Stimulated activated CD4-positive, alpha-beta T cell treated with anti-CD3 and anti-CD28 coated beads, Interleukin-1b, Interleukin-23, amount 100 ng/mL, for 4 hours (primary cell): ENCODE results near the gene TAF10.

Source experiments
- DNase-seq, 2 donors: peaks; one replicate each; pipeline ENCODE4 v3.0.0-alpha.2; 2020; ENCODE audit warnings: low read depth in 2 of 2

Gene TAF10

DNA sequence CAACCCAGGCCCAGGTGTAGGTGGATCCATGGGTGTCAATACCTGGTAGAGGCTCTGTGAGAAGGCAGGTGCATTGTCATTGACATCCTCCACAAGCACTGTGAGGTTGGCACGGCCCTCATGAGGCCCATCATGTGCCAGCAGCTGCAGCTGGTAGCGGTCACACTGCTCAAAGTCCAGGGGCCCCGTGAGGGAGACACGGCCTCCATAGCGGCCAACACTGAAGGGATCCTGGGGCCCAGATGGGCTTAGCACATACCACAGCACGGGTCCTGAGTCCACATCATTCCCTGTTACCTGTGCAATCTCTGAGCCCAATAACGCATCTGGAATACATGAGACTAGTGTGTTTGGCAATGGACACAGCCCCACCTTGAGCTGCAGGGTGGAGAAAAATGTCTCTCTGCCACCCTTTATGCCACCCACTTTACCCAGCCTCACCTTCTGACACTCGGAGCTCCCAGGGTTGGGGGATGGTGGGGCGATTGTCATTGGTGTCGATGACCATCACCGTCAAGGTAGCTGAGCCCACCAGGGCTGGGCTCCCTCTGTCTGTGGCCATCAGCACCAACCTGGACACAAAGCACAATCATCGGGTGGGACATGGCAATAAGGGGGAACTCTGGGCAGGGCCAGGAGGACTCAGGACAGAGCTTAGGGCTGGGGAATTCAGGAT lies 13.3 kb upstream of the TAF10 start:
- DNase-seq: no peak

DNA sequence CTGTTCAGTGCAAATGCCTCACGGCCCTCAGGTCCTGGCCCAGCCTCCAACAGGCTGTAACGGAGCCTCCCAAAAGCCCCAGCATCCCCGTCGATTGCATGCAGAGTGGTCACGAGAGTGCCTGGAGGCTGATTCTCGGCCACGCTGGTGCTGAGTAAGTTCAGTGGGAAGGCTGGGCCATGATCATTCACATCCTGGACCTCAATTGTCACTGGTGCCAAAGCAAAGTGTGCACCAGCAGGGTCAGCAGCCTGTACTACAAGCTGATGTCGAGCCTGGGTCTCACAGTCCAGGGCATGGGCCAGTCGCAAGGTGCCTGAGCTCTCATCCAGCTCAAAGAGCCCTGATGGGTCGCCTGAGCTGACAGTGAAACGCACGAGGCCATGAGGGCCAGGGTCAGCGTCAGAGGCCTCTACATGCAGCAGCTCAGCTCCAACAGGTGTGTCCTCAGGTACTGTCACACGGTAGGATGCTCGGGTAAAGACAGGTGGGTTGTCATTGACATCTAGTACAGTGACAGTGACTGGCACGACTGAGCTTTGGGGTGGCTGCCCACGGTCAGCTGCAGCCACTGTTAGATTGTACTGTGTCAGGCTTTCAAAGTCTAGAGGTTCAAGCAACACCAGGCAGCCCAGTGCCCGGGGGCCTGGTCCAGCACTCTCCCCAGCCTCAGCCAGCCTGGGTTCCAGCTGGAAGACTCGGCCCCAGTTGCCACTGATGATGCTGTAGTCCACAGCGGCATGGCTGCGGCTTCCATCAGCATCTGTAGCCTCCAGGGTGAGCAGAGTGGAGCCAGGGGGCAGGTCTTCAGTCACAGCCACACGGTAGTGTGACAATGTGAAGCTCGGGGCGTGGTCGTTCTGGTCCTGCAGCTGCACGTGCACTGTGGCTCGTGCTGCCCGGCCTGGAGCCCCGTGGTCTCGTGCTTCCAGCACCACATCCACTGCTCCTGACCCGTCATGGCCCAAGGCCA lies 11.7 kb upstream of the TAF10 start:
- no peak for DNase-seq

DNA sequence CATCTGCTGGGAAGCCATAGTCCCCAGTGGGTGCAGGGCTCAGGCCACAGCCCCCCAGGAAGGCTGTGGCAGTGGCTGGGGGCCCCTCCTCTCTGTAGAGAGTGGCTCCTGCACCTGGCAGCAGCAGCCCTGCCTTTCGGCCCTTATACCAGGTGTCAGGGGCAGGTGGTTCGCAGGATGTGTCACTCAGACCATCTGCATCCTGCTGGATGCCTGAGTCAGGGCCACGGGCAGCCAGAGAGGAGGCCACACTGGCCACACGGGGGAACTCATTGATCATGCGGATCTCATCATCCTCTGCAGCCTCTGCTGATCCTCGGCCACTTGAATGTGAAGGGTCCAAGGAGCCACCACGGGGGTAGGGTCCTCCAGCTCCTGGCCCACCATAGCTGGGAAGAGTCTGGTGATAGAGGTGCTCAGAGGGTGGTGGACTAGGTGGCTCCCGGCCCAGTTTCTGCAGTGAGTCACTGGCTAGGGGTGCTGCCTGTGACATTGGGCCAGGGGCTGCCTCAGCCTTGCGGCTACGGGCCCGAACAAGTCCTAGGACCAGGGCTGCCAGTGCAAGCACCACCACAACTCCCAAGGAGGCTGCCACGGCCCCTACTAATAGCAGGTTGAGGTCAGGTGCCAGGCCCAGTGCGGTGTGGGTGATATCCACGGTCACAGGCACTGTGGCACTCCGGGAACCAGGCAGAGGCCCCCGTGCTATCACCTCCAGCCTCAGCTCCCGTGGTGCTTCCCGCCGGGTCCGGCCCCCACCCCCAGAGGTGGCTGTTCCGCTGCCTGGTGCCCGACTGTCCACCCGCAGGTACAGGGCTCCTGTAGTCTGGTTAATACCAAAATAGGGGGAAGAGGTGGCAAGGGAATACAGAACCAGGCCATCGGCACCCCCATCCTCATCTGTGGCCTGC lies 10.5 kb upstream of the TAF10 start:
- DNase-seq: no peak

DNA sequence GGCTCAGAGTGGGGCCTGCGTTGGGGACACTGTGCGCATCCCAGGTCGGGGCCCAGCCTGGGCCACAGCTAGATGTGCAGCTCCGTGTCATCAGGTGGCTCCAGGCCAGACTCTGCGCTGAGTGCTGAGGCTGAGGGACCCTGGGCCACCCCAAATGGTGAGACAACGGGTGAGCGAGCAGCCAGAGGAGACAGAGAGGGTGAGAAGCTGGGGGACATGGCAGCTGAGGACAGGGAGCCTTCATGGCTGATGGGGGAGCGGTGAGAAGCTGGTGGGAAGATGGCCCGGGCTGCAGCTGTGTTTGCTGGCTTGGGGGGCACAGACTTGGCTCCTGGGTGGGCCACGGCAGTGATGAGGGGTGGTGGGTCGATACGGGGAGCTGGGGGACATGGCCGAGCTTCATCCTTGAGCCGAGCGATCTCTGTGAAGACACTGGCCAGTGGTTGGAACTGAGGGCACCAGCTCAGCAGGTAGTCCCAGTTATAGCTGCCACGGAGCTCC lies 9.7 kb upstream of the TAF10 start:
- no peak for DNase-seq

DNA sequence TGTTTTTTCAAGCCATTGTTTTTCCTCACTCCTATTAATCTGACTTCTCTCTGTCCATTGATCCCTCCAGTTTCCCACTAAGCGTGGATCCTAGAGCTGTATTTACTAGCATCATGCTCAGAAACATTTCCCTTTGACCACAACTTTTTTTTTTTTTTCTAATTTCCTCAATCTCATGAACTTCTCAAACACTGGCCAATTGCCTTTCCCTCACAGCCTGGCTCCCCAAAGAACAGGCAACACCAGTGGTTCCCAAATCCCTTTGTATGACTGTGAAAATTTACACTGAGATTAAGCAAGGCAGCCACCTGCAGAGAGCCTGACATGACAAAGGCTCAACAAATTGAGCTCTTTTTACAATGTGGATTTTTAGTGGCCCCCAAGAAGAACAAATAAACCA lies 8.6 kb upstream of the TAF10 start:
- DNase-seq: no peak

DNA sequence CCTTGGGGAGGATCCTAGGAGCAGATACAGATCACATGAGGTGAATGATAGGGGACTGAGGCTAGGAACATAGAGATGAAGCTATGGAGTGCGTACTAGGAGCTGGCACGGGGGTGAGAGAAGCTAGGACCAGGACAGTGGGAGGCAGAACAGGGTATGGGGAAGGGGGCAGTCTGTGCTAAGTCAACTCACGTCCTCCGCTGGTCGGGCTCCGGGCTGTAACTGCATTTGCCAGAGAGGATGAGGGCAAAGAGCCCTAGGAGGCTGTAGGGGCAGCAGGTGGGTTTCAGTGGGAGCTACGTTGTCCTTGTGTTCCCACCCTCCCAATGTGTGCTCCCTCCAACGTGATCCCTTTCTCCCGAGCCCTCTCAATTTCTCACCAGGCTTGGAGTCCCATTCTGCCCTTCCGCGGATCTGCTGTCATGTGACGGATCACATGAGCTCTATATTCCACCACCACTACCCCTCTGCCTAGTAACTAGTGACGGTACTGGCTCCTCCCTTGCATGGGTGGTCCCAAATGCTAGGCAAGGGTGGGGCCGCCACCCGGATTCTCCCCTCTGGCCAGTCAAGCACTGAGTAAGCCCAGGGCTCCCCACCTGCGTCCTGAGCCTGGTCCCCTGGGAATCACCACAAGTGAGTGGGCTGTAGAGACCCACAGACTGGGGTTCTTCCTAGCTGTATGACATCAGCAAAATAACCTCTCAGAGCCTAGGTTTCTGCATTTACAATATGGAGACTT lies 7.2 kb upstream of the TAF10 start, which contains the start of gene TPP1:
TSS of gene TPP1 (minus strand) at position 419 of the 742 bp plus-strand sequence. CDS start at position 397, 22 bp downstream.
- peak; percentile 70 to 82 for DNase-seq

DNA sequence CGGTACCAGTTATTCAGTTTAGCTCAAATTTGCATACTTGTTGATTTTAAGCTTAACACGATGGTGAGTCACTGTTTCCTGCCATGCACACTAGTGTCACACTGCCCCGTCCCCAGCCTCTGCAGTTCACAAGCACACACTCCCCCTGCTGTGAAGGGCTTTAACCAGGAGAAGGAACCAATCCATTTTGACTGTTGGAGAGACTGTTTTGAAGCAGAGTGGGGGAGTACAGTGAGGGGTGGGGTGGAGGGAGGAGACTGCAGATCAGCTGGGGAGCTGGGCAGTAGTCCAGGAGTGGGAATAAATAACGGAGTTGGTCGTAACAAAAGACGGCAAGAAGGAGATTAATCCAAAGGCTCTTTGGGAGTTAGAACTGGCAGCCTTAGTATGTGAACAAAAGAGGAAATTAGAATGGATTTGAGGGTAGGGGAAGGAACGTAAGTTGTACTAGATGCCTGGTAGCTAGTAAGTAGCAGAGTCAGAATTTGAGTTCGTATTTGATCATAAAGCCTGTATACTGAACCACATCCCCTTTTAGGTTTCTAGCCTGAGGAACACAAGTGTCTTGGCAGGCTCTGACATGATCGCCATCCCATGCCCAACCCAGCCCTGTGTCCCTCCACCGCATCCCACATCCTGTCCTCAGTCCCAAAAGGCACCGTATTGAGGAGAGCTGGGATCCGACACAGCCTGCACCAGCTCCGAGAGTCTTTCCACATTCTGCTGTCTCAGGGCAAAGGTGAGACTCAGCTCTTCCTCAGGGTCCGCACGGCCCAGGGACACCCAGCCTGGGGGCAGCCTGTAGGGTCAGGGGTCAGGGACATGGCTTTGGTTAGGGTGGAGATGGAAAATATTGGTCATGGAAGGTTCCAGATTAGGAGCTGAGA lies 6.3 kb upstream of the TAF10 start:
- DNase-seq: peak in 1 of 2 donors; percentile 64

DNA sequence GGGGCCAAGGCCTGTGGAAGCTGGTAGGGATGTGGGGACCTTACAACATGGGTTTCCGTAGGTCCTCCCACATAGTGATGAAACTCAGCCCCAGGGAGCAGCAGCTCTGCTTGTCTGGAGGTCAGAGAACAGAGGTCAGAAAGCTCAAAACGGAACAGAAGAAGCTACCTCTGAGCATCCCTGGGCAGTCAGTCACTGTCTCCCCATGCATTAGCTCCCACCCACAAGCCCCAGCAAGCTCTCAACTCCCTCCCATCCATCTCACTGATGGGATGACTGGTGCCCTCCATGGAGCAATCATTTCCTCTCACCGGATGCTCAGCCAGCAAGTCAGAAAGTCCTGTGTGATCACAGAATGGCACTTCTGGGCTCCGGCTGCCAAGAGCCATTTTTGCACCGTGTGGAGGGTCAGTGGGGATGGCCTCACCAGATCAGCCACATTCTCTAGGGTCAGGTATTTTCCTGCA lies 5.3 kb upstream of the TAF10 start:
- DNase-seq: no peak

DNA sequence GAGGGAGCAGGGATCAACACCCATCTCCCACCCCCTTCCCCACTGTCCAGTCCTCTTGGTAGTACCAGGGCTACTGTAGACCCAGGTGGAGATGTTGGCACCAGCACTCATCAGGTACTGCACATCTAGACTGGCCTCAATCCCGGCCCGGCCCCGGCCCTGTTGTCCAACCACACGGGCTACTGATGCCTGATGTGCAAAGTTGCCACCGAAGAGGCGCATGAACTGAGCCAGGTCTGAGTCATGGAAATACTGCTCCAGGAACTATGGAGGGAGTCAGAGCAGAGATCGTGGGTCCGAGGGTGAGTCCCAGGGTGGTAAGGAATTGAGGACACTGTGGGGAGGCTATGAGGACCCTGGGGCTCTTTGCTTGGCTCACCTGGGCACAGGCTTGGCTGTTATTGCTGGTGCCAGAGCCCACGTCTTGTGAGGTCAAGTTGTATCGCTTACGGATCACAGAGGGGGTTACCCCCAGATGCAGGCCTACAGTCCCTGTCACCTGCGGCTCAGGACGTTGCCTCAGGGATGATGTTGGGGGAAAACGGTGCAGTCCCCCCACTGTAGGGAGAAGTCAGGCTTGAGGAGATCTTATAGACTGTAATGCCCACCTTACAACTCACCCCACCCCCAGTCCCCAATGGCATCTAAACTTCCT lies 4.7 kb upstream of the TAF10 start:
- DNase-seq: no peak

DNA sequence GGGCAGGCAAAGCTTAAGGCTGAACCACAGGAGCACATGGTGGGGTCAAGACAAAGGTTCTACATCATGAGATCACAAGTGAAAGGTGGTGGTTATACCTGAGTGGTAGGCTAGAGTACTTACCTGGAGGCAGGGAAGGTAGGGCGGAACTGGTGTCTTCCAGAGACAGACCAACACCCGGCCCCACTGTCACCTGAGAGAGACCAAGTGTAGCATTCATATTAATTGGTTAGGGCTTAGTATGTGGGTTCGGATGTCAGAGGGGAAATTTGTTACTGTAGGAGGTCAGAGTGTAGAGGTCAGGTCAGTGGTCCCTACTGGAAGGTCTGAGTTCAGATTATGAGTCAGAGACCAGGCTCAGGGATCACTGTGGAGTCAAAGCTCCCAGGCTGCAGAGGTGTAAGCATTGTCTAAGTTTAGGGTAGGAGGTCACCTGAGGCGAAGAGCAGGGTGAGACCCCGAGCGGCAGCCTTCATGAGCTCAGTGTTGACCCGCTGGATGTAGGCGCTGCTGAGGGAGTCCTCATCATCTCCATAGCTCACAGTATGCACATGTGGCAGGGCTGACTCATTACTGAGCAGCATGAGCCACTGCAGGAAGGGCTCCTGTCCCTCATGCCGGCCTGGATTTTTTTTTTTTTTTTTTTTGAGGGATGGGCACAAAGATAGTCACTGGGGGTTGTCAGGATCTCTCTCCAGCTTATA lies 4.0 kb upstream of the TAF10 start:
- no peak for DNase-seq

DNA sequence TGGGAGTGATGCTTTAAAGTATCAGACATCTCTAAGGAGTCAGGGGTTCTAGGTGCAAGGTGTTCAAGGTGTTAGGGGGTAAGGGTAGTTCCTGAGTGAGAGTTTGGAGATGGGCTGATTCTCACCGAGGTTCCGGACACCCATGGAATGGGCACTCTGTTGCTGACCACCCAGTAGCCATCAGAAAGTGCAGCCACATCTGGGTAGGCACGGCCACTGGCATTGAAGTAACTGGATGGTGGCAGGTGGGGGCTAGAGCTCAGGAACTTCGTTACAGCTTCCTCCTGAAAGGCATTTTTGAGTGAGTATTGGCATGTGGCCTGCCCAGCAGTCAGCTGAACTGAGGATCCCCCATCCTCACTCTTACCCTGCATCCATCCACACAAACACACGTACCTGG lies 3.0 kb upstream of the TAF10 start:
- DNase-seq: no peak

DNA sequence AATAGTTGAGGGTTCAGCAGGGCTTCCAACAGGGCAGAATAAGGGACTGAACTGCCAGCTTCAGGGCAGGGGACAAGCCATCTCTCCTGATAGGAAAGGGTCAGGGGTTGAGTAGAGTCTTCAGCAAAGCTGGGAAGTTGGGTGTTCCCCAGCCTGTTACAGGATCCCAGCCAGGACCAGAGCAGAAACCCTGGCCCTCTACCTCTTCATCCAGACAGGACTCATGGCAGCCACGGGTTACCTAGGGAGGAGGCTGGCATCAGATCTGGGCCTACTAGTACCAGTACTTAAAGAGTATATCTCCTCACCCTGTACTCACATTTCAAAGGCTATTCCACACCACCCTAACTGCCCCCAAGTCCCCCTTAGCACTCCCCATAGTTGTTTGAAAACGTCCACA lies 2.4 kb upstream of the TAF10 start:
- no peak for DNase-seq

DNA sequence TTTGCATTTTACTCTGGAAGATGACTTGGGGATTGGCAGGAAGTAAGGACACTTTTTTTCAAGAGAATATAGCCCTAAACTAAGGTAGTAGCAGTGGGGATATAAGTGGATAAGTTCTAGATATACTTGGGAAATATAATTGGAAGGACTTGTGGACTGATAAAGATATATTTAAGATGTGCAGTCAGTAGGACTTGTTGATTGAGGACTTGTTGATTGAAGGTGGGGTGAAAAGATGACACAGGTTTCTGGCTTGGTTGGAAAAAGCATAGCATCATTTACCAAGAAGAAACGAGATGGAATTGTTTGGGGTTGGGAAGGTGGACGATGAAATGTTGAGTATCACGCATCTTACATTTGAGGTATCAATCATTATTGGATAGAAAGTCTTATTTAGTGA lies 1.5 kb upstream of the TAF10 start:
- no peak for DNase-seq

DNA sequence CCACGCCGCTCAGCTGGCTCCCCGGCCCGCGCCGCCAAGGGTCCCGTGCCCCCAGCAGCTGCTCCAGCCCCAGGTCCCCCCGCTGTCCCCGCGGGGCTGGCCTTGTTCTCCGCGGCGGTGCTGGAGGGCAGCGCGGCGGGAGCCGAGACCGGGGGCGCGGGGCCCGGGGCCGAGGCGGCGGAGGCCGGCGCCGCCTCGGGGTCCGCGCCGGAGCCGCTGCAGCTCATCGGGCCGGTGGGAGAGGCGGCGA lies 128 bp downstream of the TAF10 start:
- no peak for DNase-seq

DNA sequence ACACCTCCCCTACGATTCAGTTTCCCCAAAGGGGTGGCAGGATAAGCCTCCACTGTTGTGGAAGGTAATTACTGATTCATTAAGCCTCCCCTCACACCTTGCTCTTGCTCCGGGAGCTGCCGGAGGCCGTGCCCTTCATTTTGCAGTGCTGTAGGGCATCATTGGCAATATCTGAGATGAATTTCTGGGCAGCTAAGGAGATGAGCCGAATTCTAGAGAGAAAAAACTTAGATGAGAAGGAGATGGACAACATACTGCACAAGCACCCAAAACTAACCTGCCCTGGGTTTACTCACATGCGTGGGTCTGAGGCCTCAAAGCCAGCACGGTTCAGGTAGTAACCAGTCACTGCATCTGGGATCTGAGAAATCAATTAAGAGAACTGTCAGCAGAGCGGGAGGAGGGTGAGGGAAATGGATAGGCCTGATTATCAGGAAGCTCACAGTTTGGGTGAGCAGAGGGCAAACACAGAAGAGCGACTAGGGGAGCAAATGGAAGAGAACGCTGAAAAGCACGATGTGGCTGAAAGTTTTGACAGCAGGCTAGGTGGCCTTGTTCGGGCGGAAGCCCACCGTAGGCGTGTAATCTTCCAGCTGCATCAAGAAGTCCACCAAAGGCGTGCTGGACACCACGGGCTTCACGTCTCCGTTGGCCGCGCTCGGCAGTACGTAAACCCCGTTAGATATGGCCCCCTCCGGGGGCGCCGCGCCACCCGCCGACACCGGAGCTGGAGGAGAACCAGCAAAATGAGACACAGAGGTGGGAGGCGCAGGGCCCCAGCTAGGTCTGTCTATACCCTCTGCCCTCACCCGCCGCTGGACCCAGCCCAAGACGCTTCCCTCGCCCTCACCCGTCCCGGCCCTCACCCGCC lies 689 bp downstream of the TAF10 start:
- peak in 1 of 2 donors; percentile 39 for DNase-seq

DNA sequence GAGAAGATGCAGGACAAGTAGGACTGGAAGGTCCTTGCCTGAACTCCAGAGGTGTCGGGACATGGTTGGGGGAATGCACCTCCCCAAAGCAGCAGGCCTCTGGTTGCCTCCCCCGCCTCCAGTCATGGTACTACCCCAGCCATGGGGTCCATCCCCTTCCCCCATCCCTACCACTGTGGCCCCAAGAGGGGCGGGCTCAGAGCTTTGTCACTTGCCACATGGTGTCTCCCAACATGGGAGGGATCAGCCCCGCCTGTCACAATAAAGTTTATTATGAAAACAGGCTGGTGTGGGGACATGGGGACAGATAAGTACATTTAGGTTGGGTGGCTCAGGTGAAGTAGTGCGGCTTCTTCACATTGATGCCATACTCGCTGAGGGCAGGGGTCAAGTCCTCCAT lies 1.4 kb downstream of the TAF10 start:
- no peak for DNase-seq

DNA sequence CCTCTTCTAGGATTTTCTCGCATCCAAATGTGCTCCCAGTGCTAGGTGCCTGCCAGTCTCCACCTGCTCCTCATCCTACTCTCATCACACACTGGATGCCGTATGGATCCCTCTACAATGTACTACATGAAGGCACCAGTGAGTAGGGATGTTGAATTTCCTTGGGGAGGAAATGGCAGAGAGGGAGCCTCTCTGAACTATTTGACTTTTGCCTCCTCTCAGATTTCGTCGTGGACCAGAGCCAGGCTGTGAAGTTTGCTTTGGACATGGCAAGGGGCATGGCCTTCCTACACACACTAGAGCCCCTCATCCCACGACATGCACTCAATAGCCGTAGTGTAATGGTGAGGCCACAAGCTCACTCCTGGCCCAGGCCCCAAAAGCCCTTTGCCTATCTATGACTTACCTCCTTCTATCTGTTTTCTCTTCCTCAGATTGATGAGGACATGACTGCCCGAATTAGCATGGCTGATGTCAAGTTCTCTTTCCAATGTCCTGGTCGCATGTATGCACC lies 2.5 kb downstream of the TAF10 start:
- no peak for DNase-seq
